Transverse colon (tissue), 4 donors: ENCODE data around the gene MAP1LC3B.

Experiments
- POLR2A ChIP-seq: fragments of 450-650 bp; IDR thresholded peaks from one replicate; pipeline ENCODE4 v1.6.1; 2016; ENCODE audit warnings: antibody characterized with exemption, mild to moderate bottlenecking, moderate library complexity
- POLR2AphosphoS5 ChIP-seq, 3 donors: sonication (generic); formaldehyde crosslinking; IDR thresholded peaks; one replicate each; pipeline ENCODE4 v1.6.1; 2016; ENCODE audit warnings: antibody characterized with exemption in 3 of 3
- TF ChIP-seq, protein P1 (sequence below), 5 experiments: fragments of 200-600 bp in 3 of 5; fragments of 450-650 bp in 2 of 5; sonication (generic) in 3 of 5; IDR thresholded peaks; 1 replicate in 2 of 5; 2 replicates in 3 of 5; pipeline ENCODE4 v1.5.1; 2016 to 2017; ENCODE audit warnings: antibody characterized with exemption in 5 of 5, inconsistent platforms in 3 of 5, mild to moderate bottlenecking in 2 of 5, moderate library complexity in 1 of 5

DNA sequence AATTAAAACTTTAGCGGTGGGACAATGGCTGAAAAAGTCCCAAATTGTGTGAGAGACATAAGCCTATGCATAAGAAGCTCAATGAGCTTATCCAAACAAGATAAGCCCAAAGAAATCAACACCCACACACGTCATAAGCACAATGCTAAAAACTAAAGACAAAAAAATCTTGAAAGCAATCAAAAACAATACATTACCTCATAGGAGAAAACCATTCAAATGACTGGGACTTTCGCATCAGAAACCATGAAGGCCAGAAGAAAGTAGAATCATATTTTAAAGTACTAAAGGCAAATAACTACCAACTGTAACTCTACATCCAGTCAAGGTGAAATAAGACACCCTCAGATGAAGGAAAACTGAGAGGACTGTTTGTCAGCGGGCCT, 50.4 kb downstream of the MAP1LC3B start:
- no peak for TF ChIP-seq POLR2A
- TF ChIP-seq, protein P1, sequence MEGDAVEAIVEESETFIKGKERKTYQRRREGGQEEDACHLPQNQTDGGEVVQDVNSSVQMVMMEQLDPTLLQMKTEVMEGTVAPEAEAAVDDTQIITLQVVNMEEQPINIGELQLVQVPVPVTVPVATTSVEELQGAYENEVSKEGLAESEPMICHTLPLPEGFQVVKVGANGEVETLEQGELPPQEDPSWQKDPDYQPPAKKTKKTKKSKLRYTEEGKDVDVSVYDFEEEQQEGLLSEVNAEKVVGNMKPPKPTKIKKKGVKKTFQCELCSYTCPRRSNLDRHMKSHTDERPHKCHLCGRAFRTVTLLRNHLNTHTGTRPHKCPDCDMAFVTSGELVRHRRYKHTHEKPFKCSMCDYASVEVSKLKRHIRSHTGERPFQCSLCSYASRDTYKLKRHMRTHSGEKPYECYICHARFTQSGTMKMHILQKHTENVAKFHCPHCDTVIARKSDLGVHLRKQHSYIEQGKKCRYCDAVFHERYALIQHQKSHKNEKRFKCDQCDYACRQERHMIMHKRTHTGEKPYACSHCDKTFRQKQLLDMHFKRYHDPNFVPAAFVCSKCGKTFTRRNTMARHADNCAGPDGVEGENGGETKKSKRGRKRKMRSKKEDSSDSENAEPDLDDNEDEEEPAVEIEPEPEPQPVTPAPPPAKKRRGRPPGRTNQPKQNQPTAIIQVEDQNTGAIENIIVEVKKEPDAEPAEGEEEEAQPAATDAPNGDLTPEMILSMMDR (IDR thresholded peaks at IDR 0.05): no peak
- no peak for TF ChIP-seq POLR2AphosphoS5 (IDR thresholded peaks at IDR 0.05)
